Heart right ventricle (tissue), 16 donors: ENCODE data around the gene LCNL1. TPM values are rescaled to one million over a fixed set of nuclear protein-coding genes. Genes with fewer than 3 reads are reported as not detected.

Experiments
- ATAC-seq, 8 donors: fragments of 200-7000 bp; cut with Tn5 transposase; one replicate each; pipeline ENCODE4 v1.9.1; 2020; ENCODE audit warnings: mild to moderate bottlenecking in 8 of 8, moderate library complexity in 8 of 8, moderate number of reproducible peaks in 1 of 8
- DNase-seq, 2 donors: peaks; one replicate each; pipeline ENCODE4 v3.0.0-alpha.2; 2020
- H3K27ac ChIP-seq, 10 donors: fragments of 200-600 bp; sonication (generic) in 2 of 10; one replicate each; pipeline versions ENCODE4 v1.5.0 to v1.8.0; 2020 to 2022; ENCODE audit warnings: mild to moderate bottlenecking in 3 of 10
- H3K27me3 ChIP-seq, 7 donors: fragments of 200-600 bp; one replicate each; pipeline ENCODE4 v1.8.0; 2021 to 2022; ENCODE audit warnings: mild to moderate bottlenecking in 2 of 7
- H3K36me3 ChIP-seq, 9 donors: fragments of 200-600 bp; sonication (generic) in 1 of 9; one replicate each; pipeline versions ENCODE4 v1.5.0 to v1.8.0; 2020 to 2022; ENCODE audit warnings: mild to moderate bottlenecking in 2 of 9
- H3K4me1 ChIP-seq, 9 donors: fragments of 200-600 bp; sonication (generic) in 1 of 9; one replicate each; pipeline versions ENCODE4 v1.5.0 to v1.8.0; 2020 to 2022; ENCODE audit warnings: mild to moderate bottlenecking in 4 of 9
- H3K4me3 ChIP-seq, 10 donors: fragments of 200-600 bp; sonication (generic) in 2 of 10; one replicate each; pipeline versions ENCODE4 v1.5.0 to v1.8.0; 2020 to 2022; ENCODE audit warnings: mild to moderate bottlenecking in 7 of 10, moderate library complexity in 2 of 10
- H3K9me3 ChIP-seq, 11 donors: fragments of 200-600 bp in 10 of 11; sonication (generic) in 2 of 11; one replicate each; pipeline versions ENCODE4 v1.5.0 to v1.8.0; 2013 to 2022; ENCODE audit warnings: mild to moderate bottlenecking in 2 of 11, control low read depth in 1 of 11, moderate library complexity in 1 of 11
- CTCF ChIP-seq, 9 donors: fragments of 200-600 bp; sonication (generic) in 2 of 9; IDR thresholded peaks; one replicate each; pipeline versions ENCODE4 v1.5.0 to v1.8.0; 2021 to 2022; ENCODE audit warnings: antibody characterized with exemption in 9 of 9, mild to moderate bottlenecking in 5 of 9, moderate library complexity in 1 of 9
- WGBS, 2 donors: extraction: QIAGEN DNeasy Blood & Tissue Kit; methylation state at CpG; one replicate each; pipeline ENCODE4 v1.1.7; 2013; ENCODE audit warnings: inconsistent platforms in 1 of 2; 5-methylcytosine and 5-hydroxymethylcytosine counted together
- intact Hi-C, 10 donors: fragments of 100-400 bp; cut with DNase I; formaldehyde crosslinking; loops; one replicate each; pipeline versions ENCODE4 v1.11.1 to v1.14.2; 2022
- polyA plus RNA-seq, 2 donors: library from polyadenylated mRNA; stranded (reverse); fragments of 200-250 nt; gene quantifications; one replicate each; pipeline ENCODE4 v1.2.3, GENCODE V29; 2013
- total RNA-seq, 10 donors: library from RNA; stranded (reverse); fragmentation: NEBNext Ultra II Directional in 3 of 10; extraction: Animal tissue kit (Norgen Biotek cat#: 25700) in 3 of 10; gene quantifications; one replicate each; pipeline versions ENCODE4 v1.2.1 to v1.2.4, GENCODE V29; 2021 to 2023
- donor health status: Arrhythmogenic right ventricular cardiomyopathy.
- donor health status: ischemic (EF 13 %, LVEDD 7.1; RV severe dilation, severe dysfunction).
- donor health status: healthy with polysubstance abuse.
- donor health status: DM: no; HTN: yes; CAD: no.
- donor health status: DM: no; HTN: no; CAD: no.
- donor health status: ischemic (EF 25% LVEDD 6.9; RV normal size, moderate dysfunction).
- donor health status: ischemic (EF 25% LVEDD 5.7; RV mildly dilated, moderate dysfunction).
- donor health status: healthy.
- donor health status: DM: yes; HTN: yes; CAD: no.
- donor health status: Ischemic cardiomyopathy.
- donor health status: ischemic (EF 35%, LVEDD 5.7; RV mildly dilated, moderate dysfunction).
- donor health status: nonischemic (EF 11% LVEDD 7.7; RV severe dilation, severe dysfunction).
- donor health status: DM: yes; HTN: yes; CAD: no.
- donor health status: PGD.
- donor health status: ischemic (EF 29% LVEDD 5.4; RV normal size, mild dysfunction).
- donor health status: nonischemic (EF 23%, LVEDD 6.1; RV moderate dilation, normal function).

Gene LCNL1
- total and polyA plus RNA-seq, 12 donors, result 0.10 to 10.9 (median 6.4) TPM

GRCh38 chr9:137034709-137035506, 52.1 kb downstream of the LCNL1 start:
- peak overlapping the region in 1 of 10 donors; percentile 15 for H3K4me3 ChIP-seq
- 23 to 27% methylated on average over 24 of the region's 24 CpGs for WGBS, 2 donors
- H3K27ac ChIP-seq, result peak overlapping the region in 2 of 10 donors; percentile 6 to 83
- H3K9me3 ChIP-seq, result no peaks in the 10 kb centered on the region
- TF ChIP-seq CTCF (IDR thresholded peaks at IDR 0.05), result peak; percentile 88 to 95 (median 93)
- intact Hi-C loops, result loop anchor here (1.0 to 5.0 kb wide), 7 partner anchors 86 to 250 kb away; partner anchors contain the start of gene C8G (in 4 of the 10)
- ATAC-seq, result peak; percentile 67 to 89 (median 79)
- peaks cover 0 to 28% (median 13%) of the 10 kb centered on the region in 9 donors for H3K36me3 ChIP-seq
- H3K27me3 ChIP-seq, result no peaks in the 10 kb centered on the region
- DNase-seq, result peak; percentile 76 to 86
- peaks cover 6 to 45% (median 11%) of the 10 kb centered on the region in 9 donors for H3K4me1 ChIP-seq

Other genes starting within 250 kb of the LCNL1 start
Only the 30 nearest of the 38 such genes appear.
- gene LCN15, start 218.5 kb upstream of the LCNL1 start, total RNA-seq, result 10 to 100 TPM in 1 of 10 donors, 1 to 10 TPM in 1, under 1 TPM in 1, not detected in 7; 0.85 to 20.1 (median 1.3) TPM
- 1 to 10 TPM; 1.0 to 6.1 TPM for gene LCN15, start 218.5 kb upstream of the LCNL1 start, polyA plus RNA-seq
- 10 to 100 TPM; 48.1 to 83.4 (median 61.8) TPM for gene TMEM141, start 191.6 kb upstream of the LCNL1 start, total RNA-seq
- 100 to 1,000 TPM in 1 of 2 donors, 10 to 100 TPM in 1; 95.6 to 107 TPM for gene TMEM141, start 191.6 kb upstream of the LCNL1 start, polyA plus RNA-seq
- 1 to 10 TPM in 6 of 10 donors, under 1 TPM in 4; 0.56 to 2.4 (median 1.1) TPM for gene CCDC183, start 186.7 kb upstream of the LCNL1 start, total RNA-seq
- 1 to 10 TPM in 1 of 2 donors, under 1 TPM in 1; 0.49 to 9.2 TPM for gene CCDC183, start 186.7 kb upstream of the LCNL1 start, polyA plus RNA-seq
- gene RABL6, start 175.0 kb upstream of the LCNL1 start, total RNA-seq, result 10 to 100 TPM; 61.6 to 91.2 (median 66.6) TPM
- 10 to 100 TPM; 60.5 to 97.4 TPM for gene RABL6, start 175.0 kb upstream of the LCNL1 start, polyA plus RNA-seq
- gene AJM1, start 140.5 kb upstream of the LCNL1 start, total RNA-seq, result 1 to 10 TPM; 3.6 to 8.3 (median 5.9) TPM
- 1 to 10 TPM; 3.4 to 7.6 TPM for gene AJM1, start 140.5 kb upstream of the LCNL1 start, polyA plus RNA-seq
- 100 to 1,000 TPM; 310 to 376 (median 327) TPM for gene PHPT1, start 133.6 kb upstream of the LCNL1 start, total RNA-seq
- gene PHPT1, start 133.6 kb upstream of the LCNL1 start, polyA plus RNA-seq, result 100 to 1,000 TPM; 354 to 650 TPM
- gene MAMDC4, start 130.6 kb upstream of the LCNL1 start, total RNA-seq, result 10 to 100 TPM in 2 of 10 donors, 1 to 10 TPM in 8; 4.1 to 11.3 (median 8.3) TPM
- 10 to 100 TPM in 1 of 2 donors, 1 to 10 TPM in 1; 8.0 to 45.4 TPM for gene MAMDC4, start 130.6 kb upstream of the LCNL1 start, polyA plus RNA-seq
- 100 to 1,000 TPM; 289 to 375 (median 329) TPM for gene EDF1, start 116.7 kb upstream of the LCNL1 start, total RNA-seq
- 1,000 to 10,000 TPM in 1 of 2 donors, 100 to 1,000 TPM in 1; 624 to 1,058 TPM for gene EDF1, start 116.7 kb upstream of the LCNL1 start, polyA plus RNA-seq
- 10 to 100 TPM in 5 of 10 donors, 1 to 10 TPM in 5; 5.4 to 14.8 (median 9.7) TPM for gene TRAF2, start 96.5 kb upstream of the LCNL1 start, total RNA-seq
- gene TRAF2, start 96.5 kb upstream of the LCNL1 start, polyA plus RNA-seq, result 10 to 100 TPM; 10.1 to 17.0 TPM
- gene FBXW5, start 38.3 kb upstream of the LCNL1 start, total RNA-seq, result 100 to 1,000 TPM; 118 to 169 (median 138) TPM
- 100 to 1,000 TPM; 177 to 215 TPM for gene FBXW5, start 38.3 kb upstream of the LCNL1 start, polyA plus RNA-seq
- gene C8G, start 37.8 kb upstream of the LCNL1 start, total RNA-seq, result 10 to 100 TPM in 1 of 10 donors, 1 to 10 TPM in 9; 1.2 to 10.0 (median 2.4) TPM
- 1 to 10 TPM; 2.0 to 2.1 TPM for gene C8G, start 37.8 kb upstream of the LCNL1 start, polyA plus RNA-seq
- 10 to 100 TPM in 4 of 10 donors, 1 to 10 TPM in 6; 4.1 to 17.9 (median 6.8) TPM for gene LCN12, start 30.7 kb upstream of the LCNL1 start, total RNA-seq
- 1 to 10 TPM in 1 of 2 donors, under 1 TPM in 1; 0.74 to 8.3 TPM for gene LCN12, start 30.7 kb upstream of the LCNL1 start, polyA plus RNA-seq
- gene PTGDS, start 5.5 kb upstream of the LCNL1 start, total RNA-seq, result 1,000 to 10,000 TPM; 1,129 to 5,119 (median 4,014) TPM
- gene PTGDS, start 5.5 kb upstream of the LCNL1 start, polyA plus RNA-seq, result 1,000 to 10,000 TPM; 2,970 to 3,711 TPM
- 10 to 100 TPM; 12.7 to 29.5 (median 16.1) TPM for gene PAXX, start 9.4 kb downstream of the LCNL1 start, total RNA-seq
- gene PAXX, start 9.4 kb downstream of the LCNL1 start, polyA plus RNA-seq, result 100 to 1,000 TPM in 1 of 2 donors, 10 to 100 TPM in 1; 51.7 to 131 TPM
- 10 to 100 TPM in 1 of 10 donors, 1 to 10 TPM in 8, under 1 TPM in 1; 0.46 to 11.5 (median 3.0) TPM for gene CLIC3, start 13.6 kb downstream of the LCNL1 start, total RNA-seq
- 10 to 100 TPM in 1 of 2 donors, 1 to 10 TPM in 1; 9.5 to 21.4 TPM for gene CLIC3, start 13.6 kb downstream of the LCNL1 start, polyA plus RNA-seq
- gene ABCA2, start 45.2 kb downstream of the LCNL1 start, total RNA-seq, result 10 to 100 TPM; 23.6 to 42.6 (median 28.1) TPM
- gene ABCA2, start 45.2 kb downstream of the LCNL1 start, polyA plus RNA-seq, result 10 to 100 TPM; 16.0 to 46.7 TPM
- gene FUT7, start 49.1 kb downstream of the LCNL1 start, total RNA-seq, result under 1 TPM in 5 of 10 donors, not detected in 5; 0.13 to 0.30 (median 0.15) TPM
- gene FUT7, start 49.1 kb downstream of the LCNL1 start, polyA plus RNA-seq, result under 1 TPM; 0.07 to 0.15 TPM
- 10 to 100 TPM; 29.1 to 74.3 (median 52.6) TPM for gene NPDC1, start 63.2 kb downstream of the LCNL1 start, total RNA-seq
- 100 to 1,000 TPM in 1 of 2 donors, 10 to 100 TPM in 1; 74.2 to 153 TPM for gene NPDC1, start 63.2 kb downstream of the LCNL1 start, polyA plus RNA-seq
- gene ENTPD2, start 71.1 kb downstream of the LCNL1 start, total RNA-seq, result 1 to 10 TPM in 8 of 10 donors, under 1 TPM in 2; 0.32 to 2.5 (median 1.6) TPM
- 1 to 10 TPM in 1 of 2 donors, under 1 TPM in 1; 0.96 to 3.3 TPM for gene ENTPD2, start 71.1 kb downstream of the LCNL1 start, polyA plus RNA-seq
- 1 to 10 TPM in 1 of 10 donors, under 1 TPM in 8, not detected in 1; 0.06 to 1.1 (median 0.11) TPM for gene SAPCD2, start 87.6 kb downstream of the LCNL1 start, total RNA-seq
- gene SAPCD2, start 87.6 kb downstream of the LCNL1 start, polyA plus RNA-seq, result under 1 TPM; 0.15 to 0.23 TPM
- 10 to 100 TPM in 4 of 10 donors, 1 to 10 TPM in 6; 6.0 to 16.5 (median 8.5) TPM for gene UAP1L1, start 94.5 kb downstream of the LCNL1 start, total RNA-seq
- 10 to 100 TPM in 1 of 2 donors, 1 to 10 TPM in 1; 3.4 to 24.3 TPM for gene UAP1L1, start 94.5 kb downstream of the LCNL1 start, polyA plus RNA-seq
- gene MAN1B1, start 104.0 kb downstream of the LCNL1 start, total RNA-seq, result 10 to 100 TPM; 16.9 to 27.7 (median 20.9) TPM
- 10 to 100 TPM; 25.5 to 71.4 TPM for gene MAN1B1, start 104.0 kb downstream of the LCNL1 start, polyA plus RNA-seq
- 100 to 1,000 TPM in 7 of 10 donors, 10 to 100 TPM in 3; 91.4 to 167 (median 118) TPM for gene DPP7, start 131.7 kb downstream of the LCNL1 start, total RNA-seq
- 100 to 1,000 TPM; 152 to 677 TPM for gene DPP7, start 131.7 kb downstream of the LCNL1 start, polyA plus RNA-seq
- not detected for gene GRIN1, start 156.2 kb downstream of the LCNL1 start, total RNA-seq
- not detected for gene GRIN1, start 156.2 kb downstream of the LCNL1 start, polyA plus RNA-seq
- gene LRRC26, start 187.1 kb downstream of the LCNL1 start, total RNA-seq, result not detected
- gene LRRC26, start 187.1 kb downstream of the LCNL1 start, polyA plus RNA-seq, result not detected
- not detected for gene TMEM210, start 189.1 kb downstream of the LCNL1 start, total RNA-seq
- gene TMEM210, start 189.1 kb downstream of the LCNL1 start, polyA plus RNA-seq, result not detected
- gene ANAPC2, start 205.6 kb downstream of the LCNL1 start, total RNA-seq, result 10 to 100 TPM; 24.6 to 44.8 (median 27.7) TPM
- gene ANAPC2, start 205.6 kb downstream of the LCNL1 start, polyA plus RNA-seq, result 10 to 100 TPM; 23.7 to 69.6 TPM
- 10 to 100 TPM; 47.3 to 73.5 (median 56.7) TPM for gene SSNA1, start 205.7 kb downstream of the LCNL1 start, total RNA-seq
- 100 to 1,000 TPM; 146 to 168 TPM for gene SSNA1, start 205.7 kb downstream of the LCNL1 start, polyA plus RNA-seq
- gene TPRN, start 217.7 kb downstream of the LCNL1 start, total RNA-seq, result 10 to 100 TPM; 10.2 to 31.5 (median 21.7) TPM
- gene TPRN, start 217.7 kb downstream of the LCNL1 start, polyA plus RNA-seq, result 10 to 100 TPM; 12.0 to 14.5 TPM
- 10 to 100 TPM; 36.4 to 46.2 (median 41.7) TPM for gene TMEM203, start 222.7 kb downstream of the LCNL1 start, total RNA-seq
- gene TMEM203, start 222.7 kb downstream of the LCNL1 start, polyA plus RNA-seq, result 10 to 100 TPM; 39.4 to 51.2 TPM